Activated CD8-positive, alpha-beta T cell treated with anti-CD3 and anti-CD28 coated beads for 36 hours (primary cell): Measurements from ENCODE around the gene FAM221A. TPM values are rescaled to one million over a fixed set of nuclear protein-coding genes. Genes with fewer than 3 reads are reported as not detected.

Source experiments
- ATAC-seq: fragments of 200-7000 bp; cut with Tn5 transposase; one replicate; pipeline ENCODE4 v1.10.0; 2021; ENCODE audit warnings: mild to moderate bottlenecking, moderate library complexity
- CTCF ChIA-PET: fragments of 350-600 bp; sonication (Branson Sonifier 250); formaldehyde crosslinking; loops from one replicate; lab custom pipeline; 2021; ENCODE audit warnings: antibody characterized with exemption; lab: Charles Lee
- POLR2A ChIA-PET: fragments of 350-600 bp; sonication (Branson Sonifier 250); formaldehyde crosslinking; loops from one replicate; lab custom pipeline; 2021; ENCODE audit warnings: antibody characterized with exemption; lab: Charles Lee
- DNase-seq: peaks from one replicate; pipeline ENCODE4 v3.0.0-alpha.2; 2020
- H3K27ac Mint-ChIP-seq: one replicate; pipeline ENCODE4 v1.8.0; 2021; ENCODE audit warnings: mild to moderate bottlenecking, mixed read lengths
- H3K27me3 Mint-ChIP-seq: one replicate; pipeline ENCODE4 v1.8.0; 2021; ENCODE audit warnings: mixed read lengths
- H3K36me3 Mint-ChIP-seq: one replicate; pipeline ENCODE4 v1.8.0; 2021; ENCODE audit warnings: low read depth, mixed read lengths
- H3K4me1 Mint-ChIP-seq: one replicate; pipeline ENCODE4 v1.8.0; 2021; ENCODE audit warnings: low read depth, mixed read lengths
- H3K4me3 Mint-ChIP-seq: one replicate; pipeline ENCODE4 v1.8.0; 2021; ENCODE audit warnings: mild to moderate bottlenecking, moderate library complexity, mixed read lengths
- H3K9me3 Mint-ChIP-seq: one replicate; pipeline ENCODE4 v1.8.0; 2021; ENCODE audit warnings: mixed read lengths
- CTCF ChIP-seq: fragments of 200-600 bp; IDR thresholded peaks from one replicate; pipeline ENCODE4 v1.8.0; 2022; ENCODE audit warnings: antibody characterized with exemption, mild to moderate bottlenecking
- intact Hi-C: fragments of 100-400 bp; cut with micrococcal nuclease; formaldehyde crosslinking; loops from one replicate; pipeline ENCODE4 v1.10.0; 2022
- total RNA-seq, 2 experiments: library from RNA; stranded (reverse); gene quantifications; one replicate each; pipeline ENCODE4 v1.2.3, GENCODE V29; 2021

FAM221A gene
- total RNA-seq, 2 experiments from 2014 or later: 7.5 to 7.7 TPM

- no peak for TF ChIP-seq CTCF
- no peak overlapping the region for H3K27ac Mint-ChIP-seq
- peaks cover 2% of the 10 kb centered on the region for H3K9me3 Mint-ChIP-seq
- ChIA-PET CTCF (interaction anchor here (0.8 to 5.1 kb wide), 7 partner anchors 13 to 152 kb away, joined by 3 to 84 read pairs (median 9); partner anchors contain the start of gene FAM221A), POLR2A (interaction anchor here (0.9 kb wide), 1 partner anchor 10 kb away, joined by 3 read pairs; no protein-coding TSS in a partner anchor)
- H3K27me3 Mint-ChIP-seq: no peaks in the 10 kb centered on the region
- H3K4me1 Mint-ChIP-seq: no peaks in the 10 kb centered on the region
- DNase-seq (no peak), ATAC-seq (no peak)
- intact Hi-C loops: no loop called here
- no peak overlapping the region for H3K4me3 Mint-ChIP-seq
- peaks cover 13% of the 10 kb centered on the region for H3K36me3 Mint-ChIP-seq
Measured at GRCh38 chr7:23698822-23699221, 18.8 kb downstream of the FAM221A start.

GRCh38 chr7:23700046-23700445, 20.0 kb downstream of the FAM221A start:
- TF ChIP-seq CTCF: no peak
- Mint-ChIP-seq H3K27me3 (no peaks in the 10 kb centered on the region), H3K9me3 (peaks cover 7% of the 10 kb centered on the region), H3K4me1 (no peaks in the 10 kb centered on the region), H3K27ac (no peak overlapping the region), H3K36me3 (peaks cover 19% of the 10 kb centered on the region), H3K4me3 (no peak overlapping the region)
- ATAC-seq (no peak), DNase-seq (no peak)
- intact Hi-C loops: no loop called here
- CTCF ChIA-PET: interaction anchor here (2.2 to 5.1 kb wide), 2 partner anchors 11 to 17 kb away, joined by 9 to 84 read pairs; partner anchors contain the start of gene FAM221A
- POLR2A ChIA-PET: interaction anchor here (0.9 kb wide), 1 partner anchor 12 kb away, joined by 3 read pairs; no protein-coding TSS in a partner anchor

- Mint-ChIP-seq H3K36me3 (peaks cover 20% of the 10 kb centered on the region), H3K9me3 (peaks cover 19% of the 10 kb centered on the region), H3K27ac (no peak overlapping the region), H3K4me3 (no peak overlapping the region), H3K27me3 (no peaks in the 10 kb centered on the region), H3K4me1 (no peaks in the 10 kb centered on the region)
- ChIA-PET POLR2A (interaction anchor here (1.1 kb wide), 1 partner anchor 156 kb away, joined by 3 read pairs; no protein-coding TSS in a partner anchor), CTCF (interaction anchor here (0.8 to 5.0 kb wide), 4 partner anchors 13 to 164 kb away, joined by 4 to 55 read pairs (median 38); no protein-coding TSS in a partner anchor)
- intact Hi-C loops: no loop called here
- no peak for ATAC-seq
- no peak for TF ChIP-seq CTCF
- no peak for DNase-seq
Measured at GRCh38 chr7:23709081-23709750, 29.2 kb downstream of the FAM221A start.

GRCh38 chr7:23710000-23710399, 30.0 kb downstream of the FAM221A start, which contains the start of gene STK31:
Gene STK31, plus strand, starts transcription at chr7:23710219. Its CDS starts 67 bp downstream, at chr7:23710286.
- peaks cover 12% of the 10 kb centered on the region for H3K36me3 Mint-ChIP-seq
- ChIA-PET POLR2A (interaction anchor here (0.5 to 1.1 kb wide), 2 partner anchors 33 to 157 kb away, joined by 3 read pairs; no protein-coding TSS in a partner anchor), CTCF (interaction anchor here (0.8 to 5.0 kb wide), 5 partner anchors 13 to 437 kb away, joined by 4 to 55 read pairs (median 13); no protein-coding TSS in a partner anchor)
- no peak for TF ChIP-seq CTCF
- peaks cover 12% of the 10 kb centered on the region for H3K9me3 Mint-ChIP-seq
- H3K27ac Mint-ChIP-seq: no peak within 1 kb of the TSS
- intact Hi-C loops: loop anchor here (10.0 kb wide), 1 partner anchor 435 kb away; no protein-coding TSS in a partner anchor
- H3K27me3 Mint-ChIP-seq: no peaks in the 10 kb centered on the region
- H3K4me1 Mint-ChIP-seq: no peaks in the 10 kb centered on the region
- no peak for DNase-seq
- H3K4me3 Mint-ChIP-seq: no peak within 1 kb of the TSS
- no peak for ATAC-seq
